HepG2 (cell line): Measurements from ENCODE around the gene YIPF2.

Source experiments
- CTCF ChIP-seq: sonication (generic); formaldehyde crosslinking; IDR thresholded peaks from 2 replicates; pipeline ENCODE4 v1.5.0; 2020; ENCODE audit warnings: mild to moderate bottlenecking, missing genetic modification reagents, moderate library complexity
- E2F1 ChIP-seq: sonication (generic); formaldehyde crosslinking; IDR thresholded peaks from 2 replicates; pipeline ENCODE4 v1.5.0; 2020; ENCODE audit warnings: missing genetic modification reagents
- ELF3 ChIP-seq: IDR thresholded peaks from 2 replicates; pipeline ENCODE4 v1.6.1; 2016; ENCODE audit warnings: missing genetic modification reagents, missing compliant biosample characterization
- EP300 ChIP-seq, 3 experiments: sonication (generic) in 1 of 3; formaldehyde crosslinking in 1 of 3; IDR thresholded peaks; 2 replicates each; pipeline versions ENCODE4 v1.5.1 to v1.6.1; 2011 to 2020; ENCODE audit warnings: low read depth in 2 of 3, low read length in 2 of 3, borderline replicate concordance in 1 of 3, improper control_type of control experiment in 1 of 3, mild to moderate bottlenecking in 1 of 3, missing genetic modification reagents in 1 of 3, moderate library complexity in 1 of 3
- PCBP2 ChIP-seq: fragments of 200-400 bp; formaldehyde crosslinking; optimal IDR thresholded peaks from 2 replicates; pipeline ENCODE3; 2018; ENCODE audit warnings: low read length, low read depth; ENCODE audit not compliant: poor library complexity, severe bottlenecking
- RAD51 ChIP-seq: fragments of 450-650 bp; IDR thresholded peaks from 2 replicates; pipeline ENCODE4 v1.6.1; 2016; ENCODE audit warnings: borderline replicate concordance
- RFX1 ChIP-seq: fragments of 450-650 bp; IDR thresholded peaks from 2 replicates; pipeline ENCODE4 v1.6.1; 2017
- ZBTB38 ChIP-seq: sonication (generic); formaldehyde crosslinking; IDR thresholded peaks from 2 replicates; pipeline ENCODE4 v1.5.1; 2020; ENCODE audit warnings: mild to moderate bottlenecking, missing genetic modification reagents
- ZNF232 ChIP-seq: sonication (generic); formaldehyde crosslinking; IDR thresholded peaks from 2 replicates; pipeline ENCODE4 v1.4.0; 2020; ENCODE audit warnings: missing genetic modification reagents, borderline replicate concordance
- ZNF713 ChIP-seq: sonication (generic); formaldehyde crosslinking; IDR thresholded peaks from 2 replicates; pipeline ENCODE4 v1.4.0; 2020; ENCODE audit warnings: mild to moderate bottlenecking, missing genetic modification reagents
- ZNF747 ChIP-seq: sonication (generic); formaldehyde crosslinking; IDR thresholded peaks from 2 replicates; pipeline ENCODE4 v1.8.1; 2023; ENCODE audit warnings: missing genetic modification reagents, mild to moderate bottlenecking, borderline replicate concordance

GRCh38 chr19:10960314-10961072 is 32.1 kb upstream of the YIPF2 start, which contains the start of gene SMARCA4:
- TF ChIP-seq ZNF713 (CRISPR knock-in tag) (no peak), ZNF232 (CRISPR knock-in tag) (peak; percentile 87; the same call in 1 of the 2 replicates), ZBTB38 (CRISPR knock-in tag) (peak; percentile 88), RAD51 (no peak), ELF3 (CRISPR knock-in tag) (peak; percentile 69), E2F1 (0 out of 2 replicates have a peak, but pooled peaks have one; percentile 23), PCBP2 (no peak), CTCF (CRISPR knock-in tag) (no peak), RFX1 (no peak), EP300 (IDR thresholded peaks at IDR 0.05; ENCODE audit: low read depth in 2 of 2, low read length in 2 of 2) (no peak), EP300 (CRISPR knock-in tag; IDR thresholded peaks at IDR 0.05; ENCODE audit: borderline replicate concordance) (peak; percentile 50; the same call in 1 of the 2 replicates), ZNF747 (CRISPR knock-in tag) (peak; percentile 91)
